ENCODE measurements around the gene STXBP6.

STXBP6 gene

GRCh38 chr14:24927809-24928208 is 122.1 kb downstream of the STXBP6 start:
- Histone ChIP-seq H3K9me3 (ENCODE audit: control insufficient read depth, low read length) (no peaks in the 10 kb centered on the region), H3K4me1 (ENCODE audit: control insufficient read depth, insufficient read depth, low read length, poor library complexity, severe bottlenecking) (no peaks in the 10 kb centered on the region), H3K36me3 (ENCODE audit: control insufficient read depth, insufficient read depth, low read length) (no peaks in the 10 kb centered on the region), H3K27ac (ENCODE audit: insufficient read depth, low read length, poor library complexity, severe bottlenecking) (no peak overlapping the region), H3K27me3 (replicated peaks; ENCODE audit: control insufficient read depth, insufficient read depth, low read length, poor library complexity, severe bottlenecking) (no peaks in the 10 kb centered on the region), H3K4me3 (ENCODE audit: insufficient read depth, low read depth, low read length, poor library complexity, severe bottlenecking) (no peak overlapping the region)
- no peak for DNase-seq

DNA sequence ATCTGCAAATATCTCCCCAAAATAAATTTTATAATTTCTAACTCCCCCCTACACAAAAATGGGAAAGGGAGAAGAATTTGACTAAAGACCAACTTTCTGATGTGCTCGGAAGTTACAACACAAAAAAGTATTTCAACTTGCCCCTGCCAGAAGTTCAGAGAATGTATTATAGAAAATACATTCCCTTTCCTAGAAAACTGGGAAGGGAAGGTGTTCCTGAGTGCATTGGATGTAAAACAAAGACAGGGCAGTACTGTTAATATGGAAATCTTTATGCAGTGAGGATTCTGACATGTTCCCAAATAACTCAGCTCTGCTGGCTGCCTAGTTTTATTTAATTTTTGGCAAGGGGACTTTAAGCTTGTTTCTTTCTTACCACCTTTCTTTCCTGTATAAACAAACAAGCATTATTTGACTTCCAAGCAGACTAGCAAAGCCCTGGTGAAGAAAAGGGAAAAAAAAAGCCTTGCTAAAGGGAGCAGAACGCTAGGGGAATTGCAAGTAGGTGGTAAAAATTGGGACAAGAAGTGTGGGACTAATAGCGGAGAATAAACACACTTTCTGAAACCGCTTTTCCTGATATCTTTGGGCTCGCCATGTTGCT is 124.1 kb downstream of the STXBP6 start:
- DNase-seq: no peak
- Histone ChIP-seq H3K4me3 (ENCODE audit: insufficient read depth, low read depth, low read length, poor library complexity, severe bottlenecking) (no peak overlapping the region), H3K27me3 (replicated peaks; ENCODE audit: control insufficient read depth, insufficient read depth, low read length, poor library complexity, severe bottlenecking) (no peaks in the 10 kb centered on the region), H3K36me3 (ENCODE audit: control insufficient read depth, insufficient read depth, low read length) (no peaks in the 10 kb centered on the region), H3K27ac (ENCODE audit: insufficient read depth, low read length, poor library complexity, severe bottlenecking) (no peak overlapping the region), H3K9me3 (ENCODE audit: control insufficient read depth, low read length) (no peaks in the 10 kb centered on the region), H3K4me1 (ENCODE audit: control insufficient read depth, insufficient read depth, low read length, poor library complexity, severe bottlenecking) (no peaks in the 10 kb centered on the region)

- DNase-seq: no peak
- Histone ChIP-seq H3K4me1 (ENCODE audit: control insufficient read depth, insufficient read depth, low read length, poor library complexity, severe bottlenecking) (no peaks in the 10 kb centered on the region), H3K27ac (ENCODE audit: insufficient read depth, low read length, poor library complexity, severe bottlenecking) (no peak overlapping the region), H3K27me3 (replicated peaks; ENCODE audit: control insufficient read depth, insufficient read depth, low read length, poor library complexity, severe bottlenecking) (no peaks in the 10 kb centered on the region), H3K4me3 (ENCODE audit: insufficient read depth, low read depth, low read length, poor library complexity, severe bottlenecking) (no peak overlapping the region), H3K36me3 (ENCODE audit: control insufficient read depth, insufficient read depth, low read length) (no peaks in the 10 kb centered on the region), H3K9me3 (ENCODE audit: control insufficient read depth, low read length) (no peaks in the 10 kb centered on the region)
Measured at GRCh38 chr14:24924544-24924943, 125.4 kb downstream of the STXBP6 start.

- no peaks in the 10 kb centered on the region for H3K36me3 ChIP-seq (ENCODE audit: control insufficient read depth, insufficient read depth, low read length)
- DNase-seq: no peak
Measured at GRCh38 chr14:24921903-24922302, 128.0 kb downstream of the STXBP6 start.

GRCh38 chr14:24920265-24921075 is 129.5 kb downstream of the STXBP6 start:
- Histone ChIP-seq H3K27ac (ENCODE audit: insufficient read depth, low read length, poor library complexity, severe bottlenecking) (no peak overlapping the region), H3K4me3 (ENCODE audit: insufficient read depth, low read depth, low read length, poor library complexity, severe bottlenecking) (no peak overlapping the region)
- DNase-seq: no peak

More at GRCh38 chr14:24921903-24922302, 128.0 kb downstream of the STXBP6 start:
- H3K9me3 ChIP-seq (ENCODE audit: control insufficient read depth, low read length): no peaks in the 10 kb centered on the region
- no peak overlapping the region for H3K27ac ChIP-seq (ENCODE audit: insufficient read depth, low read length, poor library complexity, severe bottlenecking)
- H3K4me1 ChIP-seq (ENCODE audit: control insufficient read depth, insufficient read depth, low read length, poor library complexity, severe bottlenecking): no peaks in the 10 kb centered on the region
- no peak overlapping the region for H3K4me3 ChIP-seq (ENCODE audit: insufficient read depth, low read depth, low read length, poor library complexity, severe bottlenecking)
- no peaks in the 10 kb centered on the region for H3K27me3 ChIP-seq (replicated peaks; ENCODE audit: control insufficient read depth, insufficient read depth, low read length, poor library complexity, severe bottlenecking)

GRCh38 chr14:24918822-24919221 is 131.1 kb downstream of the STXBP6 start:
- H3K4me3 ChIP-seq (ENCODE audit: insufficient read depth, low read depth, low read length, poor library complexity, severe bottlenecking): no peak overlapping the region
- no peak for DNase-seq
- no peaks in the 10 kb centered on the region for H3K36me3 ChIP-seq (ENCODE audit: control insufficient read depth, insufficient read depth, low read length)
- H3K27ac ChIP-seq (ENCODE audit: insufficient read depth, low read length, poor library complexity, severe bottlenecking): no peak overlapping the region
- H3K9me3 ChIP-seq (ENCODE audit: control insufficient read depth, low read length): no peaks in the 10 kb centered on the region
- no peaks in the 10 kb centered on the region for H3K27me3 ChIP-seq (replicated peaks; ENCODE audit: control insufficient read depth, insufficient read depth, low read length, poor library complexity, severe bottlenecking)
- no peaks in the 10 kb centered on the region for H3K4me1 ChIP-seq (ENCODE audit: control insufficient read depth, insufficient read depth, low read length, poor library complexity, severe bottlenecking)

More at GRCh38 chr14:24920265-24921075, 129.5 kb downstream of the STXBP6 start:
- no peaks in the 10 kb centered on the region for H3K9me3 ChIP-seq (ENCODE audit: control insufficient read depth, low read length)
- no peaks in the 10 kb centered on the region for H3K4me1 ChIP-seq (ENCODE audit: control insufficient read depth, insufficient read depth, low read length, poor library complexity, severe bottlenecking)
- no peaks in the 10 kb centered on the region for H3K27me3 ChIP-seq (replicated peaks; ENCODE audit: control insufficient read depth, insufficient read depth, low read length, poor library complexity, severe bottlenecking)
- H3K36me3 ChIP-seq (ENCODE audit: control insufficient read depth, insufficient read depth, low read length): no peaks in the 10 kb centered on the region

GRCh38 chr14:24915958-24916595 is 133.9 kb downstream of the STXBP6 start:
- H3K4me3 ChIP-seq (ENCODE audit: insufficient read depth, low read depth, low read length, poor library complexity, severe bottlenecking): no peak overlapping the region
- H3K36me3 ChIP-seq (ENCODE audit: control insufficient read depth, insufficient read depth, low read length): no peaks in the 10 kb centered on the region
- H3K9me3 ChIP-seq (ENCODE audit: control insufficient read depth, low read length): no peaks in the 10 kb centered on the region
- no peaks in the 10 kb centered on the region for H3K27me3 ChIP-seq (replicated peaks; ENCODE audit: control insufficient read depth, insufficient read depth, low read length, poor library complexity, severe bottlenecking)
- H3K27ac ChIP-seq (ENCODE audit: insufficient read depth, low read length, poor library complexity, severe bottlenecking): no peak overlapping the region
- no peak for DNase-seq
- no peaks in the 10 kb centered on the region for H3K4me1 ChIP-seq (ENCODE audit: control insufficient read depth, insufficient read depth, low read length, poor library complexity, severe bottlenecking)

DNA sequence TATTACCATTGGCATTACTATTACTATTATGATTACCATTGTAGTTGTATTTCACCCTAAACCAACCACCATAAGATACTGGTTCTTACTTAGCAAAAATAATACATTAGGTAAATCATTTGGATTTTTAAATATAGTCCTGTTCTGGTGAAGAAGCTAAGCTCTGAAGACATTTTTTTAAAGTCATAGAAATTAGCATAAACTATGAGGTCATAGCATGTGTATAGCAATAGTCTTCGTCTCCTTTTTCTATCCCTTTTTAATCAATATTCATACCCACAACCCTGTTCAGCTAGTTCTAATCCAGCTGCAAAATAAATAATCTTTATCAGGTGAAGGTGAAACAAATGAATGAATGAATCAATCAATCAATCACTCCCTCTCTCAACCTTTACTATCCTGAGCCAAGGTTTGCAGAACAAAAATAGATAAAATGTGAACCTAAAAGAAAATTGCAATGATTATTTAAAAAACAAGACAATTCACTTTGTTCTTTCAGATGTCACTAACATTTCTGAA is 134.5 kb downstream of the STXBP6 start:
- no peak for DNase-seq
- H3K4me3 ChIP-seq (ENCODE audit: insufficient read depth, low read depth, low read length, poor library complexity, severe bottlenecking): no peak overlapping the region
- H3K9me3 ChIP-seq (ENCODE audit: control insufficient read depth, low read length): no peaks in the 10 kb centered on the region
- no peak overlapping the region for H3K27ac ChIP-seq (ENCODE audit: insufficient read depth, low read length, poor library complexity, severe bottlenecking)
- no peaks in the 10 kb centered on the region for H3K36me3 ChIP-seq (ENCODE audit: control insufficient read depth, insufficient read depth, low read length)
- H3K4me1 ChIP-seq (ENCODE audit: control insufficient read depth, insufficient read depth, low read length, poor library complexity, severe bottlenecking): no peaks in the 10 kb centered on the region
- H3K27me3 ChIP-seq (replicated peaks; ENCODE audit: control insufficient read depth, insufficient read depth, low read length, poor library complexity, severe bottlenecking): no peaks in the 10 kb centered on the region

DNA sequence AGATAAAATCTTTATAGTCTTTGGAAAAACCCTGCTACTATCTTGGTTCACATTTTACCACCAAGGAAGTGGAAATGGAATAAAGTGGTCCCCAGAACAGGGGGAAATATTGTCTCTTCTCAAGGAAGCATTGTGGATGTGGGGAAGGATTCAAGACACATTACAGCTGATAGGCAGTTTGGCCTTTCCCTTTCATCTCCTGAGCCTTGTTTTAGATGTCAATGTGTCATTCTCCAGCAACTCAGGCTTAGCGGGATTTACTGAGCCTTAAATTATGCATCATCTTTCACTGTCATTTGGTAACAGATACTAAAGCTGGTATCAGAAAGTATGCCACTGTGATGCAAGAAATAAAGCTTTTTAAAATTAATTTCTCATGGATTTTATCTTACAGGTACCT is 136.2 kb downstream of the STXBP6 start:
- Histone ChIP-seq H3K9me3 (ENCODE audit: control insufficient read depth, low read length) (no peaks in the 10 kb centered on the region), H3K4me3 (ENCODE audit: insufficient read depth, low read depth, low read length, poor library complexity, severe bottlenecking) (no peak overlapping the region), H3K4me1 (ENCODE audit: control insufficient read depth, insufficient read depth, low read length, poor library complexity, severe bottlenecking) (no peaks in the 10 kb centered on the region), H3K27ac (ENCODE audit: insufficient read depth, low read length, poor library complexity, severe bottlenecking) (no peak overlapping the region), H3K36me3 (ENCODE audit: control insufficient read depth, insufficient read depth, low read length) (no peaks in the 10 kb centered on the region), H3K27me3 (replicated peaks; ENCODE audit: control insufficient read depth, insufficient read depth, low read length, poor library complexity, severe bottlenecking) (no peaks in the 10 kb centered on the region)
- DNase-seq: no peak

- no peaks in the 10 kb centered on the region for H3K27me3 ChIP-seq (replicated peaks; ENCODE audit: control insufficient read depth, insufficient read depth, low read length, poor library complexity, severe bottlenecking)
- H3K27ac ChIP-seq (ENCODE audit: insufficient read depth, low read length, poor library complexity, severe bottlenecking): no peak overlapping the region
- H3K36me3 ChIP-seq (ENCODE audit: control insufficient read depth, insufficient read depth, low read length): no peaks in the 10 kb centered on the region
- DNase-seq: no peak
- no peaks in the 10 kb centered on the region for H3K4me1 ChIP-seq (ENCODE audit: control insufficient read depth, insufficient read depth, low read length, poor library complexity, severe bottlenecking)
- H3K4me3 ChIP-seq (ENCODE audit: insufficient read depth, low read depth, low read length, poor library complexity, severe bottlenecking): no peak overlapping the region
- H3K9me3 ChIP-seq (ENCODE audit: control insufficient read depth, low read length): no peaks in the 10 kb centered on the region
Measured at GRCh38 chr14:24913021-24913420, 136.9 kb downstream of the STXBP6 start.

All from effector memory CD4-positive, alpha-beta T cell (primary cell).